Ovary (tissue), 9 donors: Measurements from ENCODE around the gene CCBE1. TPM values are rescaled to one million over a fixed set of nuclear protein-coding genes. Genes with fewer than 3 reads are reported as not detected.
"Not testable (repeated sequence)": the region's sequence is repeated elsewhere in the genome, so short reads cannot be mapped to it uniquely, and the experiment has no call there.

Experiments
- DNase-seq, 5 donors: peaks; one replicate each; pipeline ENCODE4 v3.0.0-alpha.2; 2019 to 2020
- H3K27ac ChIP-seq, 2 donors: fragments of 200-600 bp; one replicate each; pipeline versions ENCODE4 v1.5.1 to v1.8.0; 2019 to 2022
- H3K27me3 ChIP-seq: fragments of 200-600 bp; one replicate; pipeline ENCODE4 v1.8.0; 2022
- H3K36me3 ChIP-seq: fragments of 200-600 bp; sonication (generic); one replicate; pipeline ENCODE4 v1.5.1; 2019
- H3K4me1 ChIP-seq: one replicate; pipeline ENCODE4 v1.8.1; 2013; ENCODE audit warnings: mild to moderate bottlenecking, moderate library complexity; ENCODE audit not compliant: insufficient read depth
- H3K4me3 ChIP-seq: fragments of 200-600 bp; sonication (generic); one replicate; pipeline ENCODE4 v1.5.1; 2017
- H3K9me3 ChIP-seq, 2 donors: fragments of 200-600 bp in 1 of 2; sonication (generic) in 1 of 2; one replicate each; pipeline versions ENCODE4 v1.5.1 to v1.8.1; 2013 to 2019; ENCODE audit warnings: mild to moderate bottlenecking in 1 of 2, moderate library complexity in 1 of 2
- EP300 ChIP-seq: sonication (generic); formaldehyde crosslinking; IDR thresholded peaks from one replicate; pipeline ENCODE4 v1.6.1; 2017; ENCODE audit warnings: antibody characterized with exemption
- POLR2A ChIP-seq: fragments of 450-650 bp; IDR thresholded peaks from one replicate; pipeline ENCODE4 v1.6.1; 2017; ENCODE audit warnings: antibody characterized with exemption, mild to moderate bottlenecking, moderate library complexity
- WGBS, 3 donors: extraction: QIAGEN DNeasy Blood & Tissue Kit in 1 of 3; methylation state at CpG; one replicate each; pipeline versions ENCODE4 v1.1.5 to v1.1.7; 2013 to 2017; 5-methylcytosine and 5-hydroxymethylcytosine counted together
- intact Hi-C, 4 donors: fragments of 100-400 bp; cut with DNase I; formaldehyde crosslinking; loops; one replicate each; pipeline versions ENCODE4 v1.11.0 to v1.15.1; 2022 to 2023
- polyA plus RNA-seq, 2 donors: library from polyadenylated mRNA; stranded (reverse); fragments of 200-250 nt in 1 of 2; fragments of 350-450 nt in 1 of 2; fragmentation: Illumina TruSeq in 1 of 2; extraction: RNeasy Lipid Tissue Mini Kit (QIAGEN cat#74804) in 1 of 2; gene quantifications; one replicate each; pipeline ENCODE4 v1.2.3, GENCODE V29; 2013 to 2014
- total RNA-seq, 7 donors: library from RNA; depleted of rRNA in 2 of 7; stranded (reverse); fragments of >200 nt in 2 of 7; fragmentation: NEBNext Ultra II Directional in 3 of 7; extraction: Animal tissue kit (Norgen Biotek cat#: 25700) in 3 of 7; gene quantifications; one replicate each; pipeline versions ENCODE4 v1.1.0 to v1.2.4, GENCODE V29; 2016 to 2023
- TF ChIP-seq, protein P1 (sequence below), 3 donors: fragments of 450-650 bp in 2 of 3; fragments of 200-600 bp in 1 of 3; IDR thresholded peaks; one replicate each; pipeline versions ENCODE4 v1.5.1 to v1.8.0; 2016 to 2022; ENCODE audit warnings: antibody characterized with exemption in 3 of 3, mild to moderate bottlenecking in 1 of 3
- donor health status: DM: no; HTN: no; CAD: no; lungs with moderate emphysema.
- donor health status: DM: no; HTN: no; CAD: no.
- donor health status: Bipolar disorder and iron deficiency.
- donor health status: DM: yes; HTN: yes; CAD: no.
- donor health status: DM: no; HTN: no; CAD: no.
- donor health status: DM: yes; HTN: yes; CAD: no.

Gene CCBE1
- total and polyA plus RNA-seq, 9 donors = 15.9 to 109 (median 43.9) TPM

- no peaks in the 10 kb centered on the region for H3K9me3 ChIP-seq
- no peaks in the 10 kb centered on the region for H3K36me3 ChIP-seq
- TF ChIP-seq EP300 = no peak
- no peak for TF ChIP-seq POLR2A
- TF ChIP-seq, protein P1, sequence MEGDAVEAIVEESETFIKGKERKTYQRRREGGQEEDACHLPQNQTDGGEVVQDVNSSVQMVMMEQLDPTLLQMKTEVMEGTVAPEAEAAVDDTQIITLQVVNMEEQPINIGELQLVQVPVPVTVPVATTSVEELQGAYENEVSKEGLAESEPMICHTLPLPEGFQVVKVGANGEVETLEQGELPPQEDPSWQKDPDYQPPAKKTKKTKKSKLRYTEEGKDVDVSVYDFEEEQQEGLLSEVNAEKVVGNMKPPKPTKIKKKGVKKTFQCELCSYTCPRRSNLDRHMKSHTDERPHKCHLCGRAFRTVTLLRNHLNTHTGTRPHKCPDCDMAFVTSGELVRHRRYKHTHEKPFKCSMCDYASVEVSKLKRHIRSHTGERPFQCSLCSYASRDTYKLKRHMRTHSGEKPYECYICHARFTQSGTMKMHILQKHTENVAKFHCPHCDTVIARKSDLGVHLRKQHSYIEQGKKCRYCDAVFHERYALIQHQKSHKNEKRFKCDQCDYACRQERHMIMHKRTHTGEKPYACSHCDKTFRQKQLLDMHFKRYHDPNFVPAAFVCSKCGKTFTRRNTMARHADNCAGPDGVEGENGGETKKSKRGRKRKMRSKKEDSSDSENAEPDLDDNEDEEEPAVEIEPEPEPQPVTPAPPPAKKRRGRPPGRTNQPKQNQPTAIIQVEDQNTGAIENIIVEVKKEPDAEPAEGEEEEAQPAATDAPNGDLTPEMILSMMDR (IDR thresholded peaks at IDR 0.05) = no peak
- peaks cover 12% of the 10 kb centered on the region for H3K4me1 ChIP-seq
- WGBS, 3 donors = 92 to 94% (median 93%) methylated on average over 4 of the region's 4 CpGs
- no peak overlapping the region for H3K4me3 ChIP-seq
- H3K27ac ChIP-seq = no peak overlapping the region
- intact Hi-C loops = no loop called here
- DNase-seq = no peak
- no peaks in the 10 kb centered on the region for H3K27me3 ChIP-seq
Measured at GRCh38 chr18:59667488-59667887, 29.7 kb downstream of the CCBE1 start.

DNA sequence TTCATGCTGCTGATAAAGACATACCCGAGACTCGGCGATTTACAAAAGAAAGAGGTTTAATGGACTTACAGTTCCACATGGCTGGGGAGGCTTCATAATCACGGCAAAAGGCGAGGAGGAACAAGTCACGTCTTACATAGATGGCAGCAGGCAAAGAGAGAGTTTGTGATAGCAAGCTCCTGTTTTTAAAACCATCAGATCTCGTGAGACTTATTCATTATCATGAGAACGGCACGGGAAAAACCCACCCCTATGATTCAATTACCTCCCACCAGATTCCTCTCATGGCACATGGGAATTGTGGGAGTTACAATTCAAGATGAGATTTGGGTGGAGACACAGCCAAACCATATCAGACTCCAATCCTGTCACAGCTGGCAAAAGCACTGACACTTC is 31.2 kb downstream of the CCBE1 start:
- H3K4me1 ChIP-seq, H3K27ac ChIP-seq, H3K4me3 ChIP-seq, H3K9me3 ChIP-seq, intact Hi-C loops, DNase-seq, H3K27me3 ChIP-seq, H3K36me3 ChIP-seq: not testable (repeated sequence)
- WGBS, 3 donors = 54 to 67% (median 66%) methylated on average over 9 of the region's 9 CpGs

GRCh38 chr18:59665057-59666006 is 31.9 kb downstream of the CCBE1 start:
- H3K4me3 ChIP-seq = no peak overlapping the region
- peaks cover 10% of the 10 kb centered on the region for H3K4me1 ChIP-seq
- no peaks in the 10 kb centered on the region for H3K36me3 ChIP-seq
- no peak for TF ChIP-seq EP300
- TF ChIP-seq POLR2A = no peak
- TF ChIP-seq, protein P1 (IDR thresholded peaks at IDR 0.05) = no peak
- DNase-seq = no peak
- WGBS, 3 donors = 52 to 59% (median 59%) methylated on average over 12 of the region's 12 CpGs
- intact Hi-C loops = no loop called here
- H3K27me3 ChIP-seq = no peaks in the 10 kb centered on the region
- no peaks in the 10 kb centered on the region for H3K9me3 ChIP-seq
- no peak overlapping the region for H3K27ac ChIP-seq

DNA sequence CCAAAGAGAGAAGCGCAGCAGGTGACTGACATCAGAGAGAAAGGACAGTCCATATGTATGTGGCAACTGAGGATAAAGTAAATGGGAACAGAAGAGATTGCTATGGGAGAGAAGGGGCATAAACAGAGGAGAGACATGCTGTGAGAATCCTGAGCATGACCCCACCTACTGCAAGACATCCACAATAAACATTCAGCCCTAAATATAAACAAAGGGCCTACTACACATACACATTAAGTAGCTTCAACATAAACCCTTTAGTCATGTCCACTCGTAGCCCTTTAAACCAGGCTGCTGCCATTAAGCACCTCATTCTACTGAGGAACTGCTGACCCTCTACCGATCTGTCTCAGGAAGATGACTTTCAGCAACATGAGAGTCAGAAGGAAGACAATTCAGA is 32.9 kb downstream of the CCBE1 start:
- intact Hi-C loops = no loop called here
- 91 to 94% (median 93%) methylated on average over 3 of the region's 3 CpGs for WGBS, 3 donors
- no peak for DNase-seq
- H3K27ac ChIP-seq = no peak overlapping the region
- H3K4me3 ChIP-seq = no peak overlapping the region
- no peaks in the 10 kb centered on the region for H3K27me3 ChIP-seq
- peaks cover 7% of the 10 kb centered on the region for H3K4me1 ChIP-seq
- no peak for TF ChIP-seq POLR2A
- no peak for TF ChIP-seq EP300
- TF ChIP-seq, protein P1 (IDR thresholded peaks at IDR 0.05) = no peak
- no peaks in the 10 kb centered on the region for H3K36me3 ChIP-seq
- H3K9me3 ChIP-seq = no peaks in the 10 kb centered on the region

GRCh38 chr18:59663096-59663495 is 34.1 kb downstream of the CCBE1 start:
- H3K4me1 ChIP-seq = peaks cover 11% of the 10 kb centered on the region
- no peaks in the 10 kb centered on the region for H3K27me3 ChIP-seq
- no peaks in the 10 kb centered on the region for H3K36me3 ChIP-seq
- intact Hi-C loops = no loop called here
- H3K4me3 ChIP-seq = no peak overlapping the region
- no peak for DNase-seq
- WGBS, 3 donors = 96 to 100% (median 99%) methylated on average over 1 of the region's 1 CpG
- no peaks in the 10 kb centered on the region for H3K9me3 ChIP-seq
- H3K27ac ChIP-seq = no peak overlapping the region
- TF ChIP-seq, protein P1 (IDR thresholded peaks at IDR 0.05) = no peak
- TF ChIP-seq EP300 (no peak), POLR2A (no peak)
